CD4-positive, CD25-positive, alpha-beta regulatory T cell (primary cell): ENCODE measurements around the gene ADGRV1. TPM values are rescaled to one million over a fixed set of nuclear protein-coding genes. Genes with fewer than 3 reads are reported as not detected.
A peak's percentile ranks its signal among the peaks of the same experiment; 100 is the strongest.

ENCODE experiments used
- ATAC-seq, 2 donors: fragments of 150-1000 bp; cut with Tn5 transposase; one replicate each; pipeline ENCODE4 v1.10.0; 2021; ENCODE audit warnings: low read depth in 2 of 2, moderate number of reproducible peaks in 2 of 2, moderate library complexity in 1 of 2
- DNase-seq, 3 donors: peaks; one replicate each; pipeline versions ENCODE4 v3.0.0 to v3.0.0-alpha.2; 2012 to 2022; ENCODE audit warnings: mixed read lengths in 1 of 3
- H3K27ac ChIP-seq: one replicate; pipeline ENCODE4 v1.7.0; 2013; ENCODE audit warnings: mild to moderate bottlenecking, low read length; ENCODE audit not compliant: insufficient read depth, poor library complexity, severe bottlenecking
- H3K27me3 ChIP-seq: one replicate; pipeline ENCODE4 v1.7.0; 2013; ENCODE audit warnings: low read length; ENCODE audit not compliant: control insufficient read depth, insufficient read depth
- H3K36me3 ChIP-seq: one replicate; pipeline ENCODE4 v1.7.0; 2013; ENCODE audit warnings: mild to moderate bottlenecking, low read length, moderate library complexity; ENCODE audit not compliant: control insufficient read depth, insufficient read depth
- H3K4me1 ChIP-seq: 2 replicates; pipeline ENCODE4 v1.7.0; 2013; ENCODE audit warnings: mild to moderate bottlenecking, low read length; ENCODE audit not compliant: insufficient read depth, control insufficient read depth, poor library complexity, severe bottlenecking
- H3K4me3 ChIP-seq: one replicate; pipeline ENCODE4 v1.7.0; 2013; ENCODE audit warnings: low read depth, mild to moderate bottlenecking, low read length, moderate library complexity
- H3K9me3 ChIP-seq, 2 experiments: 1 replicate in 1 of 2; 2 replicates in 1 of 2; pipeline ENCODE4 v1.7.0; 2013; ENCODE audit warnings: low read length in 2 of 2, mild to moderate bottlenecking in 1 of 2, moderate library complexity in 1 of 2; ENCODE audit not compliant: control insufficient read depth in 2 of 2
- H3K27ac Mint-ChIP-seq, 3 donors: one replicate each; pipeline ENCODE4 v1.8.0; 2020 to 2022; ENCODE audit warnings: mild to moderate bottlenecking in 3 of 3, mixed read lengths in 3 of 3, moderate library complexity in 2 of 3
- H3K27me3 Mint-ChIP-seq: one replicate; pipeline ENCODE4 v1.8.0; 2022; ENCODE audit warnings: mild to moderate bottlenecking, mixed read lengths
- H3K36me3 Mint-ChIP-seq: one replicate; pipeline ENCODE4 v1.8.0; 2020; ENCODE audit warnings: mixed read lengths
- H3K4me1 Mint-ChIP-seq, 4 donors: one replicate each; pipeline ENCODE4 v1.8.0; 2020 to 2022; ENCODE audit warnings: mixed read lengths in 4 of 4, mild to moderate bottlenecking in 1 of 4
- H3K4me3 Mint-ChIP-seq, 4 donors: one replicate each; pipeline ENCODE4 v1.8.0; 2020 to 2022; ENCODE audit warnings: mild to moderate bottlenecking in 4 of 4, mixed read lengths in 4 of 4, moderate library complexity in 3 of 4
- H3K9me3 Mint-ChIP-seq, 7 donors: one replicate each; pipeline ENCODE4 v1.8.0; 2020 to 2022; ENCODE audit warnings: mixed read lengths in 7 of 7, mild to moderate bottlenecking in 3 of 7, moderate library complexity in 2 of 7
- polyA plus RNA-seq, 4 donors: library from polyadenylated mRNA; unstranded; fragments of 300-500 nt; fragmentation: Illumina TruSeq; gene quantifications; one replicate each; pipeline ENCODE4 v1.2.3, GENCODE V29; 2021
- total RNA-seq: library from RNA; stranded (reverse); gene quantifications from one replicate; pipeline ENCODE4 v1.2.3, GENCODE V29; 2022

The ADGRV1 gene
- total and polyA plus RNA-seq, 5 donors from 2014 or later, result 0.42 to 0.52 TPM; not detected in 3

DNA sequence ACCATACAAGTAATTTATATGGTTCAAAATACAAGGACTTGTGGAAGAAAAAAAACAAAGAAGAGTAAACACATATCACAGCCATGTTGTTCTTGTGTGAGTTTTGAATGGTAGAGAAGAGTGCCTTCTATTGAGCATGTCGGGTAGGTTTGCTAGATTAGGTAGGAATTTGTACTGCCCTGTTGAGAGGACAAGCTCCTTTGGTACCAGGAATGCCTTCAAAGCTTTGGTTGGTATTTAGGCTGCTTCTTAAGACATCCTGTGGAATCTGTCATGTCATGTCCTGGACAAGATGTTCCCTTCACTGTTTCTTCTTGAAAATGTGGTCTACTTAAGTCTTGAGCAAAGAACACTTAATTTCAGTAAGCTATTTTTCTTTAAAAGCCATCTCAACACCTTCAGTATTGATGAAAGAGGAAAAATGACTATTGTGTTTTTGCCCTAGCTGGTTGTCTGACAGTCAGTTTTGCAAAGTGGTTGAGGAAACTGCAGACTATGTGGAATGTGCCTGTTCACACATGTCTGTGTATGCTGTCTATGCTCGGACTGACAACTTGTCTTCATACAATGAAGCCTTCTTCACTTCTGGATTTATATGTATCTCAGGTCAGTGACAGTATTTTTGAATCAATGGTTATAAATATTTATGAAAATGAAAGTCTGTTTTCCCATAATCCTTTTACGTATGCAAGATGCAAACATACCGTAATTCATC lies 296.9 kb downstream of the ADGRV1 start:
- ATAC-seq (no peak), DNase-seq (no peak)
- Histone ChIP-seq H3K27ac (no peak overlapping the region), H3K4me1 (no peaks in the 10 kb centered on the region), H3K9me3 (no peaks in the 10 kb centered on the region), H3K4me3 (no peak overlapping the region), H3K27me3 (no peaks in the 10 kb centered on the region), H3K36me3 (no peaks in the 10 kb centered on the region)
- H3K27me3 Mint-ChIP-seq, result no peaks in the 10 kb centered on the region
- no peaks in the 10 kb centered on the region for H3K36me3 Mint-ChIP-seq
- peaks cover 0 to 1% (median 0%) of the 10 kb centered on the region in 7 donors for H3K9me3 Mint-ChIP-seq
- H3K4me3 Mint-ChIP-seq, result no peak overlapping the region
- no peak overlapping the region for H3K27ac Mint-ChIP-seq
- H3K4me1 Mint-ChIP-seq, result no peaks in the 10 kb centered on the region

DNA sequence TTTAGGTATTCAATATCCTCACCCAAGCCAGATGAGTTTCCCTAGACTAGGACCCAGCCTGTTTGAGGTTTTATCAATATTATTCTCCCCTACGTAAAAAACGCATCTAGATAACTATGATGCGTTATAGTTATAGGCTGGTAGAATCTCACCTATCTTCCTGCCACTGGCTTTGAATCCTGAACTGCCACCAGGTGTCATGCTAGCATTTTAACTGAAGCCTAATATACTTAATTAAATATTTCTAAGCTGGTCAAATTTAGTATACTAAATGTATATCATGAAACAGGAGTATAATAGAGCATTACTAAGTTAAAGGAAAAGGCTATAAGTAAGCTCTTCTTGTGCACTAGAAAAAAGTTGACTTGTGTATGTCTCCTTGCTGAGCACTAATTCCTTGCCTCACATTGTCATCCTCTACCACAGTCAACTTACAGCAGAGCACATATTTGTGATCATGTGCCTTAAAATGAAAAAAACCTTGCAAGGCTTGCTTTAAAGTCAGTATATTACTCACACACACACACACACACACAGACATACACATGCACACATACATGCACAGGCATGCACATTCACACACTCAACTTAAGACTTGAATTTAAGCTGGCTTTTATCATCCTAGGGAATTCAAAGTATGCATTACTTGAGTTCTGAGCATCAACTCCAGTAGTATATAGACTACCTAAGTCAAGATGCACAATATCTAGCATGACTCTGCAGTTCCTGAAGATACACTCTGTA lies 303.4 kb downstream of the ADGRV1 start:
- Histone ChIP-seq H3K4me1 (no peaks in the 10 kb centered on the region), H3K9me3 (no peaks in the 10 kb centered on the region), H3K27ac (no peak overlapping the region), H3K36me3 (no peaks in the 10 kb centered on the region), H3K4me3 (no peak overlapping the region), H3K27me3 (no peaks in the 10 kb centered on the region)
- peaks cover 0 to 2% (median 0%) of the 10 kb centered on the region in 4 donors for H3K4me1 Mint-ChIP-seq
- H3K27ac Mint-ChIP-seq, result no peak overlapping the region
- no peak overlapping the region for H3K4me3 Mint-ChIP-seq
- no peaks in the 10 kb centered on the region for H3K9me3 Mint-ChIP-seq
- H3K36me3 Mint-ChIP-seq, result no peaks in the 10 kb centered on the region
- peaks cover 7% of the 10 kb centered on the region for H3K27me3 Mint-ChIP-seq
- ATAC-seq, result no peak
- no peak for DNase-seq

DNA sequence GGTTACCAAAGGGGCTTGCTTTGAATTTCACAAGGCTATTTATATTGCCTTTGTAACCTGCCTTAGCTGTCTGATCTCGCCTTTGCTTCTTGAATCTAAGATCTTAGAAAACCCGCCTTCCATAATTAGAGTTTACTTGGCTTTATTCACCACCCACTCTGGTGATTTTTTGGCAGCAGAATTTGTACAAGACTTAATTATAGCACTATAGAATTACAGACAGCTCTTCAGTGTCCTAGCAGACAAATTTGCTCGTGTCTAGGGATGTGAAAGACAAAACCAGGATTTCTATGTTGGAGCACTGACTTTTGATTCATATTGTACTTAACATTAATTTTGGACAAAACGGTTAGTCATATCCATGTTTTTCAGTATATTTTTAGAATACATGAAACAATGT lies 306.6 kb downstream of the ADGRV1 start:
- no peak overlapping the region for H3K4me3 Mint-ChIP-seq
- no peaks in the 10 kb centered on the region for H3K27me3 ChIP-seq
- no peak overlapping the region for H3K27ac Mint-ChIP-seq
- peaks cover 0 to under 1% (median 0%) of the 10 kb centered on the region in 7 donors for H3K9me3 Mint-ChIP-seq
- no peak for ATAC-seq
- no peak for DNase-seq
- no peak overlapping the region for H3K27ac ChIP-seq
- no peaks in the 10 kb centered on the region for H3K36me3 Mint-ChIP-seq
- no peak overlapping the region for H3K4me3 ChIP-seq
- no peaks in the 10 kb centered on the region for H3K36me3 ChIP-seq
- no peaks in the 10 kb centered on the region for H3K9me3 ChIP-seq
- H3K4me1 ChIP-seq, result no peaks in the 10 kb centered on the region
- H3K4me1 Mint-ChIP-seq, result peaks cover 0 to 2% (median under 1%) of the 10 kb centered on the region in 4 donors
- H3K27me3 Mint-ChIP-seq, result peaks cover 27% of the 10 kb centered on the region

DNA sequence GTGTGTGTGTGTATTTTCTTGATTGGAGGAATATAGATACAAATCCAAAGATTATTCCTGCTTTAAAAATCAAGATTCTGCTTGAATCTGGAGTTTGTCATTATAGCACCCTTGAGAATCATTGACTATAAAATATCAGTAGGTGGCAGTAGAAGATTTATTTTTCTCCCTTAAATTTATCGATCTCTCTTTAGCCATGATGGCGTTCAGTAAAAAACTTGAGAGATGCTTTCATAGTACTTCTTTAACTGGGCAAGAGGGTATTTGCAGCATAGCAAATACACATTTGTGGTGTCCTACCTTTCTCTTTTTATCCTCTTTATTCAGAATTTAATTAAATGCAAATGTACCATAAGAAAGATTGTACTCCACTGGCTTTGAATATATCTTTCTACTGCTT lies 307.7 kb downstream of the ADGRV1 start:
- Mint-ChIP-seq H3K36me3 (no peaks in the 10 kb centered on the region), H3K27ac (no peak overlapping the region), H3K9me3 (peaks cover 0 to 3% (median 0%) of the 10 kb centered on the region in 7 donors), H3K27me3 (peaks cover 35% of the 10 kb centered on the region), H3K4me1 (peaks cover 0 to 4% (median 1%) of the 10 kb centered on the region in 4 donors), H3K4me3 (no peak overlapping the region)
- Histone ChIP-seq H3K27ac (no peak overlapping the region), H3K9me3 (no peaks in the 10 kb centered on the region), H3K4me3 (no peak overlapping the region), H3K4me1 (no peaks in the 10 kb centered on the region), H3K36me3 (no peaks in the 10 kb centered on the region), H3K27me3 (no peaks in the 10 kb centered on the region)
- ATAC-seq (no peak), DNase-seq (peak in 2 of 3 donors; percentile 30 to 37)

DNA sequence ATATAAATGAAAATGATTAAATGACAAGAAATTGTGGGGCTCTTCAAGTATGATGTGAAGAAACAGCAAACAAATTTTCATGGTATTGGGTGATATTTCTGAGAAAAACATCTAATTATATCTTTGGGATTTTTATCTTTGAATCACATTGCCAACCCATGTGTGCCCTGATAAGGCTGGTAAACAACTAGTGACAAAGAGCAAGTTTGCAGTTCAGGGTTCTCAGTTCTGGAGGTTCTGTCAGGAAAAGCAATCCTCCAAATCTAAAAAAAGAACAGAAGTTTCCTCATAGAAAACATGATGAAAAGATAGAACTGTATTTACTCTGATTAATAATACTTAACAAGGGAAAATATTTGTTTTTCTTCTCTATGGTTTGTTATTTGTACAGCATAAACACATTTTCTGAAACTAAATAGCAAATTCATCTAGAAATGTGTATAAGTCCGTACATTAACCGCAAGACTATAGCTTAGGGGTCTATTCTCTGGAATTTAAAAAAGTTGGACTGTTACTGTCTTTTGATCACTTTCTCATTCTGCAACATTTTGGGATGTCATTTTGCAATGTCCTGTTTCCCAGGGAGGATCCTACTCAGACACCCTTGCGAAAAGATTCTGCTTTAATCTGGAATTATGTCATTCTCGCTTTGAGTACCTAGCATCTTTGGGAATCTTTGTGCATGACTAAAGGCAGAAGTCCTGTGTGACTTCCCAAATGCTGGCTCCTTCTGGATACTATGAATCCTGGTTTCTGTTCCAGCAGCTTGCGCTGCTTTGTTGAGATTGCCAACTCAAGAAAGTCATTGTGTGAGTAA lies 308.5 kb downstream of the ADGRV1 start:
- H3K9me3 Mint-ChIP-seq, result peaks cover 0 to 3% (median 0%) of the 10 kb centered on the region in 7 donors
- no peak for DNase-seq
- ATAC-seq, result no peak
- H3K27me3 Mint-ChIP-seq, result peaks cover 41% of the 10 kb centered on the region
- peaks cover 0 to 4% (median 1%) of the 10 kb centered on the region in 4 donors for H3K4me1 Mint-ChIP-seq
- H3K4me3 ChIP-seq, result no peak overlapping the region
- no peaks in the 10 kb centered on the region for H3K36me3 Mint-ChIP-seq
- no peaks in the 10 kb centered on the region for H3K36me3 ChIP-seq
- no peak overlapping the region for H3K27ac ChIP-seq
- H3K9me3 ChIP-seq, result no peaks in the 10 kb centered on the region
- H3K4me1 ChIP-seq, result no peaks in the 10 kb centered on the region
- H3K27me3 ChIP-seq, result no peaks in the 10 kb centered on the region
- no peak overlapping the region for H3K4me3 Mint-ChIP-seq
- H3K27ac Mint-ChIP-seq, result no peak overlapping the region

DNA sequence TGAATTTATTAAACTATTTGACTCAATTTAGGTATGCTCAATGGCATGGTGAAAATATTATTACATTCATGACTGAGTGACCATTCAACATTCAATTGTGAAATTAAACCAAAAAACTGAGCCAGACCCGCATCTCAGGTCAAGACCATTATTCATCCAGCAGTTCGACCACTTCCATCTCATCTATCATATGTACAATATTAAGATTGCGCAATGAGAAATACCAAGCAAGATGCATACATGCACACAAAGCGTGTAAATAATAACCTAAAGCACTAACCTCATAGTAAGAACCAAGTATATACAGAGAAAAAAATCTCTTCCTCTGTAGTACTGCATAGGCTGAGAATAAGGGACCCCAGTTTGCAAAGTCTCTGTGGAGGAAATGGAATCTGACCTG lies 310.2 kb downstream of the ADGRV1 start:
- DNase-seq (no peak), ATAC-seq (no peak)
- peaks cover 0 to 3% (median 0%) of the 10 kb centered on the region in 7 donors for H3K9me3 Mint-ChIP-seq
- no peaks in the 10 kb centered on the region for H3K36me3 Mint-ChIP-seq
- H3K4me3 ChIP-seq, result no peak overlapping the region
- H3K4me1 ChIP-seq, result no peaks in the 10 kb centered on the region
- H3K27me3 Mint-ChIP-seq, result peaks cover 42% of the 10 kb centered on the region
- H3K27ac Mint-ChIP-seq, result no peak overlapping the region
- no peak overlapping the region for H3K27ac ChIP-seq
- H3K4me3 Mint-ChIP-seq, result no peak overlapping the region
- no peaks in the 10 kb centered on the region for H3K27me3 ChIP-seq
- H3K36me3 ChIP-seq, result no peaks in the 10 kb centered on the region
- H3K9me3 ChIP-seq, result no peaks in the 10 kb centered on the region
- H3K4me1 Mint-ChIP-seq, result peaks cover 0 to 11% (median 2%) of the 10 kb centered on the region in 4 donors

DNA sequence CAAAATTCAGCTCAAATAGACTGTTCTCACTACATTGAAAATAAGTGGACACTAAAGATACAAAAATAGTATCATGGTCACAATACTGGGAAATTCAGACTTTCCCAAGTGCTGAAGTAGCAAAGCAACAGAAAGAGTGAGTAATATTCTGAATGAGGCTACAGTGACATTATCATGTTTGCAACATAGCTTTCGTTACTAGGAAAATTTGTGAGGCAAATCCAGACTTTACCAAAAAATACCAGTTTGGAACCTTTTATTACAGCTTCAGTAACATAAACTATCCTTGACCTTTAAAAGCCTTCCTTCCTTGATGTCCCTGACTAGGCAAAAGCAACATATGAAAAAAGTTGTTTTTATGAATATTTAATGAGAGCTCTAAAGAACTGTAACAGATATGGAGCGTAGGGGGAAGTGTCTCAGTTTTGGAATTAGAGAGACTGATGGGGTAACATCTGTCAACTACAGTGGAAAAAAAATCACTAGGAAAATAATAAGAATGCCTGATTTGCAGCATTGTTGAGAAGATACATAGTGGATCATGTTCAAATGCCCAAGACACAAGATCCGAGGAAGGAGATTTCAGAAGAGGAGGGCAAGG lies 312.9 kb downstream of the ADGRV1 start:
- H3K4me3 Mint-ChIP-seq, result no peak overlapping the region
- DNase-seq (no peak), ATAC-seq (no peak)
- peaks cover 0 to 3% (median 0%) of the 10 kb centered on the region in 7 donors for H3K9me3 Mint-ChIP-seq
- no peak overlapping the region for H3K27ac Mint-ChIP-seq
- H3K4me1 ChIP-seq, result no peaks in the 10 kb centered on the region
- H3K27me3 ChIP-seq, result no peaks in the 10 kb centered on the region
- H3K36me3 Mint-ChIP-seq, result no peaks in the 10 kb centered on the region
- no peak overlapping the region for H3K27ac ChIP-seq
- no peak overlapping the region for H3K4me3 ChIP-seq
- no peaks in the 10 kb centered on the region for H3K36me3 ChIP-seq
- peaks cover 0 to 15% (median 2%) of the 10 kb centered on the region in 4 donors for H3K4me1 Mint-ChIP-seq
- H3K9me3 ChIP-seq, result no peaks in the 10 kb centered on the region
- peaks cover 42% of the 10 kb centered on the region for H3K27me3 Mint-ChIP-seq
